Subcutaneous abdominal adipose tissue (tissue), 5 donors: ENCODE data around the gene REV3L.

Source experiments
- H3K27ac ChIP-seq: one replicate; pipeline ENCODE4 v1.7.0; 2013; ENCODE audit warnings: low read depth, mild to moderate bottlenecking, inconsistent platforms, low read length, moderate library complexity
- H3K27me3 ChIP-seq, 5 donors: one replicate each; pipeline ENCODE4 v1.7.0; 2013; ENCODE audit warnings: low read length in 5 of 5, inconsistent platforms in 1 of 5; ENCODE audit not compliant: control insufficient read depth in 5 of 5, insufficient read depth in 4 of 5
- H3K36me3 ChIP-seq, 5 donors: one replicate each; pipeline ENCODE4 v1.7.0; 2013; ENCODE audit warnings: low read length in 5 of 5; ENCODE audit not compliant: control insufficient read depth in 5 of 5, insufficient read depth in 5 of 5
- H3K4me1 ChIP-seq, 5 donors: one replicate each; pipeline ENCODE4 v1.7.0; 2013; ENCODE audit warnings: low read length in 5 of 5, mild to moderate bottlenecking in 3 of 5, moderate library complexity in 1 of 5; ENCODE audit not compliant: control insufficient read depth in 5 of 5, insufficient read depth in 5 of 5
- H3K4me3 ChIP-seq, 5 donors: one replicate each; pipeline ENCODE4 v1.7.0; 2013; ENCODE audit warnings: low read length in 5 of 5, low read depth in 1 of 5
- H3K9ac ChIP-seq, 5 donors: one replicate each; pipeline ENCODE4 v1.7.0; 2013; ENCODE audit warnings: low read length in 5 of 5, mild to moderate bottlenecking in 4 of 5, moderate library complexity in 3 of 5
- H3K9me3 ChIP-seq, 5 donors: one replicate each; pipeline ENCODE4 v1.7.0; 2013; ENCODE audit warnings: low read length in 5 of 5; ENCODE audit not compliant: control insufficient read depth in 5 of 5
- donor health status: healthy.
- donor health status: healthy.
- donor health status: healthy.
- donor health status: healthy.
- donor health status: healthy.

Gene REV3L, protein sequence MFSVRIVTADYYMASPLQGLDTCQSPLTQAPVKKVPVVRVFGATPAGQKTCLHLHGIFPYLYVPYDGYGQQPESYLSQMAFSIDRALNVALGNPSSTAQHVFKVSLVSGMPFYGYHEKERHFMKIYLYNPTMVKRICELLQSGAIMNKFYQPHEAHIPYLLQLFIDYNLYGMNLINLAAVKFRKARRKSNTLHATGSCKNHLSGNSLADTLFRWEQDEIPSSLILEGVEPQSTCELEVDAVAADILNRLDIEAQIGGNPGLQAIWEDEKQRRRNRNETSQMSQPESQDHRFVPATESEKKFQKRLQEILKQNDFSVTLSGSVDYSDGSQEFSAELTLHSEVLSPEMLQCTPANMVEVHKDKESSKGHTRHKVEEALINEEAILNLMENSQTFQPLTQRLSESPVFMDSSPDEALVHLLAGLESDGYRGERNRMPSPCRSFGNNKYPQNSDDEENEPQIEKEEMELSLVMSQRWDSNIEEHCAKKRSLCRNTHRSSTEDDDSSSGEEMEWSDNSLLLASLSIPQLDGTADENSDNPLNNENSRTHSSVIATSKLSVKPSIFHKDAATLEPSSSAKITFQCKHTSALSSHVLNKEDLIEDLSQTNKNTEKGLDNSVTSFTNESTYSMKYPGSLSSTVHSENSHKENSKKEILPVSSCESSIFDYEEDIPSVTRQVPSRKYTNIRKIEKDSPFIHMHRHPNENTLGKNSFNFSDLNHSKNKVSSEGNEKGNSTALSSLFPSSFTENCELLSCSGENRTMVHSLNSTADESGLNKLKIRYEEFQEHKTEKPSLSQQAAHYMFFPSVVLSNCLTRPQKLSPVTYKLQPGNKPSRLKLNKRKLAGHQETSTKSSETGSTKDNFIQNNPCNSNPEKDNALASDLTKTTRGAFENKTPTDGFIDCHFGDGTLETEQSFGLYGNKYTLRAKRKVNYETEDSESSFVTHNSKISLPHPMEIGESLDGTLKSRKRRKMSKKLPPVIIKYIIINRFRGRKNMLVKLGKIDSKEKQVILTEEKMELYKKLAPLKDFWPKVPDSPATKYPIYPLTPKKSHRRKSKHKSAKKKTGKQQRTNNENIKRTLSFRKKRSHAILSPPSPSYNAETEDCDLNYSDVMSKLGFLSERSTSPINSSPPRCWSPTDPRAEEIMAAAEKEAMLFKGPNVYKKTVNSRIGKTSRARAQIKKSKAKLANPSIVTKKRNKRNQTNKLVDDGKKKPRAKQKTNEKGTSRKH (N-terminal part only)

DNA sequence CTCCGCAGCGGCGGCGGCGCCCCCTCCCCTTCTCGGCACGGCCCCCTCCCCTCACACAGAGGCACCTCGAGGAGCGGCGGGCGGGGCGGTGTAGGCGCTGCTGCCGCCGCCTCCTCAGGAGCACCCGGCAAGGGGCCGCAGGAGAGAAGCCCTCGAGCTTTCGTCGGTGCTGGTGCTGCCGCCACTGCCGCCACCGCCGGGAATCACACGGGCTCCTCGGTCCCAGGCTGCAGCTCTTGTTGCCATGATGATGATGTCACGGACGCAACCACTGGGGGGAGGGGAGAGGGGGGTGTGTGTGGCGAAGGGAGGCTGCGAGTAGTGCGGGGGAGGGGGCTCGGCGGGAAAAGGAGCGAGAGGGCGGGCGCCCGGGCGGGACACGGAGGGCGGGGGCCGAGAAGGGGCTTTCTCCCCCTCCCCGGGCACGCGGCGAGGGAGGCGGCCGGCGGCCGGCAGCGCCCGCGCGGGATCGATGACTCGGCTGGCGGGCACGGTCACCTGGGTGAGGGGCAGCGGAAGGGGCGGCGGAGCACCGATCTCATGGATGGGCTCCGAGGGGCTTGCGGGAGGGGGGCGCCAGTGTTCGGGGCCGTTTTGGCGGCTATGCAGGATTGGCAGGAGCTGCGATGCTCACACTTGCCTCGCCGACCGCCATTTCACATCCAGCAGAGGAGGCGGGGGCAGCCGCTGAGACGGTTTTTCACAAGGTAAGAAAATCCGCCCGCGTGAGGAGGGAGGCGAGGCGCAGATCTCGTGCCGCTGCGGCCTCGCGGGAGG is at the start of gene REV3L:
REV3L (minus strand) TSS at position 260 of the 777 bp plus-strand sequence. CDS start 330 bp downstream, outside the sequence.
- H3K27ac ChIP-seq: peak within 1 kb of the TSS; percentile 99
- peaks cover 0 to 4% (median 3%) of the 10 kb centered on the region in 5 donors for H3K36me3 ChIP-seq
- H3K9ac ChIP-seq: peak within 1 kb of the TSS; percentile 83 to 97 (median 93)
- H3K4me3 ChIP-seq: peak within 1 kb of the TSS; percentile 79 to 97 (median 92)
- no peaks in the 10 kb centered on the region for H3K9me3 ChIP-seq
- H3K27me3 ChIP-seq: no peaks in the 10 kb centered on the region
- H3K4me1 ChIP-seq: peaks cover 2 to 48% (median 37%) of the 10 kb centered on the region in 5 donors

DNA sequence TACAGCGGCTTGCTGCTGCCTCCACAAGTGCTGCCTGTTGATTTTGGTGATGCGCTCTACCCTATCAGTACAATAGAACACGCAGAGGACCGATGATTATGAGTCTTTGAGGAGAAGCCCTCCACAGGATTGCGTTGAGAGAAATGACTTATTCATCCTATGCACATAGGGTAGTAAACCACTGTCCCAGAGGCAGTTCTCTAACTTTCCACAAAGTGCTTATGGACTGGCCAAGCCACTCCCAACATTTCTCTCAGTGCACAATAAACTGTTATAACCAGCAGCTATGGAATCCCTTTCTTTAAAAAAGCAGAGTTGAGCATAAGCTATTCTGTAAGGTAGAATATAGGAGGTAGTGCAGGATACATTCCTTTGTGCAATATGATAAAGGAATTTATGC is 48.2 kb upstream of the REV3L start:
- Histone ChIP-seq H3K27me3 (no peaks in the 10 kb centered on the region), H3K9ac (no peak overlapping the region), H3K4me1 (peaks cover 0 to 16% (median 11%) of the 10 kb centered on the region in 5 donors), H3K4me3 (no peak overlapping the region), H3K36me3 (no peaks in the 10 kb centered on the region), H3K27ac (no peak overlapping the region), H3K9me3 (no peaks in the 10 kb centered on the region)

DNA sequence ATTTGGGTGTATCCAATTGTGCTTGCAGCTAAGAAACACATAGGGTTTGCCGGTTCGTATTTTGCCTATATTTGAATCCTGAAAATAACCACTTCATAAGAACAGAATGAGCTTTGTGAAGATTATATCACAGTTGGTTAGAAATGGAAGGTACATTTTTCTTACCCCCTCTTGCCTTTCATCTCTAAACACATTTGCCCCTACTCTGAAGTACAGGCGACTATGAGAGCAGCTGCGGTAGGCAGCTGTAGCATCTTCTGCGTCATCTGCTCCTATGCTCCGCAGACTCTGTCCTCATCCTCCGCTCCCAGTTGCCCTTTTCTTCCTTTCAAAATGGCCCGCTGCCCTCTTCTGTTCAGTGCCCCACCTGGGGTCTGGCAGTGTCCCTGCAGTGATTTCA is 47.6 kb upstream of the REV3L start:
- Histone ChIP-seq H3K4me1 (peaks cover 0 to 13% (median 9%) of the 10 kb centered on the region in 5 donors), H3K27ac (no peak overlapping the region), H3K9me3 (no peaks in the 10 kb centered on the region), H3K36me3 (no peaks in the 10 kb centered on the region), H3K27me3 (no peaks in the 10 kb centered on the region), H3K4me3 (no peak overlapping the region), H3K9ac (no peak overlapping the region)

DNA sequence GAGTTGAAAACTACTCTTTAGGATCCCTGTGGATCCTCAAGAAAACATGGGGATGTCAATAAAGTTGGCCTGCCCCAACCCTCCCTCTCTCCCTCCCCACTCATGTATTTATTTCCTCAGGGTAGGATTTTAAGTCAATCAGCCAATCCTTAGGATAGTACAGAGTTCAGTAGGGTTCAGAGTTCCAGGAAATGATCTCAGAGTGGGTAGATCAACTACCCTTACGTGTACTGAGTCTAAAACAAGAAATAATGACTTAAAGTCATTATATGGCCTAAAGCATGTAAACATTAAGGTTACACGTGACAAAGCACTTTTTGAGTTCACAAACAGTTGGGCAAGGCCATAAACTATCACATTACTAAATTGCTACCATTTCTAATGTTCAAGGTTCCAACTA is 47.2 kb upstream of the REV3L start:
- Histone ChIP-seq H3K4me1 (peaks cover 0 to 11% (median 7%) of the 10 kb centered on the region in 5 donors), H3K36me3 (no peaks in the 10 kb centered on the region), H3K9ac (no peak overlapping the region), H3K27me3 (no peaks in the 10 kb centered on the region), H3K4me3 (no peak overlapping the region), H3K27ac (no peak overlapping the region), H3K9me3 (no peaks in the 10 kb centered on the region)

DNA sequence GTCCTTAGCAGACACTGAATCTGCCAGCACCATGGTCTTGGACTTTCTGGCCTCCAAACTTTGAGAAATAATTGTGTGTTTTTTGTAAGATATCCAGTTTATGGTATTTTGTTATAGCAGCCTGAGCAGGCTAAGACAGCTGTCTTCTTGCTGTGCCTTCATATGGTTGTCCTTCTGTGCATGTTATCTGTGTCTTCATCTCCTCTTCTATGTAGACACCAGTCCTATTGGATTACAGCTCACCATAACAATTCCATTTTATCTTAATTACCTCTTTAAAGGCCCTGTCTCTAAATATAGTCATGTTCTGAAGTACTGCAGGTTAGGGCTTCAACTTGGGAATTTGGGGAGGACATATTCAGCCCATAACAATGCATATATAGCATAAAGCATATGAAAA is 44.3 kb upstream of the REV3L start:
- H3K36me3 ChIP-seq: no peaks in the 10 kb centered on the region
- no peak overlapping the region for H3K9ac ChIP-seq
- H3K27me3 ChIP-seq: no peaks in the 10 kb centered on the region
- H3K4me3 ChIP-seq: no peak overlapping the region
- no peak overlapping the region for H3K27ac ChIP-seq
- H3K4me1 ChIP-seq: no peaks in the 10 kb centered on the region
- H3K9me3 ChIP-seq: no peaks in the 10 kb centered on the region

DNA sequence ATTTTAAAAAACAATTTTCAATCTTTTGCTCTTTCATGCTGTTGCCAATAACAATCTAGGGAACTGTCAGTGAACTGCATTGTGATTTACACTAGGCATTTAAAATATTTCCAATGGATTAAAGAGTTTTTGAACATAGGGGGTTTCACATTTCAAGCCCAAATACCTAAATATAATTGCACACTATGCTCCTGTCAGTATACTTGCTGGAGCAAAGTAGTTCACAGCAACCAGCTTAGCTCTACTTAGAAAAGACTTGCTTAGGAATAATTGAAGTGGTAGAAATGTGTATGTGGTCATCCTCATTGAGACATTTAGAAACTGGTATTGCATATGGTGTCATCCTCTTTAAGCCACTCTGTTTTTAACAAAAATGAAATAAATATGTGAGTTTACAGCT is 41.7 kb upstream of the REV3L start:
- H3K36me3 ChIP-seq: no peaks in the 10 kb centered on the region
- no peaks in the 10 kb centered on the region for H3K9me3 ChIP-seq
- H3K4me1 ChIP-seq: no peaks in the 10 kb centered on the region
- no peaks in the 10 kb centered on the region for H3K27me3 ChIP-seq
- H3K4me3 ChIP-seq: no peak overlapping the region
- H3K9ac ChIP-seq: no peak overlapping the region
- no peak overlapping the region for H3K27ac ChIP-seq

DNA sequence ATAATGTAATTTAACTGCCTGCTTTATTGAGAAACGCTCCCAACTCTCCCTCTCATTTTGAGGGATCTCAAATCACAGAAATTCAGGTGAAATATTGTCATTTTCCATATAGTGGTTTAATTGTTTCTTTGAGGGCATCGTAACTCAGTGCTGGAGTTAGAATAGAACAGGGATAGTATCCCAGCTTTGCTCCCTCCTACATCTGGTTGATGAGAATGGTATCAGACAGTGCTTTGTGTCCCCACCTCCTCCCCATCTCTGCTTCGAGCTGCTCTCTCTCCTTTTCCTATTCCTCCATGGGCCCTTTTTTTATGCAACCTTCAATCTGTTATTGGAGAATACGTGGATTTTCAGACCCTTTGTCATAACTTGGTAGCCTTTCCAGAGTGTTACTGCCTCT is 41.2 kb upstream of the REV3L start:
- no peaks in the 10 kb centered on the region for H3K36me3 ChIP-seq
- no peak overlapping the region for H3K4me3 ChIP-seq
- no peaks in the 10 kb centered on the region for H3K27me3 ChIP-seq
- H3K9ac ChIP-seq: no peak overlapping the region
- H3K9me3 ChIP-seq: no peaks in the 10 kb centered on the region
- no peak overlapping the region for H3K27ac ChIP-seq
- no peaks in the 10 kb centered on the region for H3K4me1 ChIP-seq

DNA sequence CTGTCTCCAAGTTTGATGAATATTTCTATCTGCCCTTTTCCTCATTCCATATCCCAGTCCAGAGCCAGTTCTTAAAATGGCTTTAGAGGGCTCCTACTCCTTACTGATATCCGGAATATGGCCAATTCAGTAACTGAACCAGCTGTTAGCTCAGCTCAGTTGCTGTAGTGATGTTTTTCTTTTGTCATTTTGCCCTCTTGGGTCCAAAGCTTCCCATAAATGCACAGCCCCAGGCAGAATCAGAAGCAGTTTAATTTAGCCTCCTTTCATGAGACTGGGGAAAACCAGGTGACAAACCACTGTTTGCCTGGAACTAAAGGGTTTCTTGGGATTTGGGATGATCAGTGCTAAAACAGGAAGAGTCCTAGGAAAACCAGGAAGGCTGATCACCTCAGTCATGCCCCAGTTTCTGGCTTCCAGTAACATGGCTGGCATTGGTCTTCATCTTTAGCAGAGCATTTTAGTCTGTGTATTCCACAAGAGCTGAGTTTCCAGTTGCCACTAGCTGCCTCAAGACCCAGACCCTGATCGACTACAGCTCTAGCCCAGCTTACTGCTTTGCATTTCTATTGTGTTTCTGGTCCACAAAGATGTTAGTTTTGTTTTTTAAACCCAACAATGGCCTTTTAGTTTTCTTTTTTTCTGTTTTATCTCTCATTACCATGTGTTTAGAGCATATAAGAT is 40.6 kb upstream of the REV3L start:
- H3K27ac ChIP-seq: no peak overlapping the region

More for the DNA sequence above, 40.6 kb upstream of the REV3L start:
- Histone ChIP-seq H3K4me1 (no peaks in the 10 kb centered on the region), H3K9me3 (no peaks in the 10 kb centered on the region), H3K9ac (no peak overlapping the region), H3K4me3 (no peak overlapping the region), H3K36me3 (no peaks in the 10 kb centered on the region), H3K27me3 (no peaks in the 10 kb centered on the region)
